GM12878 (cell line): ENCODE data around the gene CD177. TPM values are rescaled to one million over a fixed set of nuclear protein-coding genes. Genes with fewer than 3 reads are reported as not detected.
"Not testable (repeated sequence)": the region's sequence is repeated elsewhere in the genome, so short reads cannot be mapped to it uniquely, and the experiment has no call there.

Experiments used
- ATAC-seq: fragments of 200-7000 bp; cut with Tn5 transposase; 3 replicates; pipeline ENCODE4 v1.9.1; 2020; ENCODE audit warnings: mild to moderate bottlenecking, moderate library complexity
- BruUV-seq: library from RNA; stranded (reverse); fragments of 400-500 nt; replicated peaks from 2 replicates; lab custom pipeline; 2021; lab: Mats Ljungman, UMichigan
- CTCF ChIA-PET: fragments of 300-600 bp; sonication (Branson Sonifier 250); formaldehyde crosslinking; extraction: SDS; loops from one replicate; lab custom pipeline; 2021; ENCODE audit warnings: inconsistent platforms; lab: Yijun Ruan, JAX
- POLR2A ChIA-PET: fragments of 350-600 bp; formaldehyde crosslinking; extraction: SDS; loops from one replicate; lab custom pipeline; 2021; ENCODE audit warnings: inconsistent platforms; lab: Charles Lee
- RAD21 ChIA-PET: fragments of 300-600 bp; sonication (Branson Sonifier 250); formaldehyde crosslinking; loops from one replicate; lab custom pipeline; 2023; ENCODE audit warnings: antibody characterized with exemption; ENCODE audit not compliant: unreplicated experiment; lab: Charles Lee
- SMC1A ChIA-PET: fragments of 300-600 bp; sonication (Branson Sonifier 250); formaldehyde crosslinking; loops from one replicate; lab custom pipeline; 2023; ENCODE audit not compliant: unreplicated experiment, uncharacterized antibody; lab: Charles Lee
- DNase-seq: peaks from one replicate; pipeline ENCODE4 v3.0.0-alpha.2; 2011; ENCODE audit warnings: low read depth, low spot score
- FAIRE-seq: peaks from 3 replicates; lab custom pipeline; 2011; peaks lifted over from hg19 to GRCh38; lab: Jason Lieb, UNC
- H2AFZ ChIP-seq: 2 replicates; pipeline ENCODE4 v1.6.0; 2011; ENCODE audit warnings: low read depth, low read length, control low read depth; ENCODE audit not compliant: control insufficient read depth
- H3K27ac ChIP-seq: 2 replicates; pipeline ENCODE4 v1.5.1; 2011; ENCODE audit warnings: control low read depth; ENCODE audit not compliant: control insufficient read depth, insufficient read depth
- H3K27me3 ChIP-seq, 2 experiments: replicated peaks in 1 of 2; 2 replicates each; pipeline versions ENCODE4 v1.6.0 to v1.6.1; 2011; ENCODE audit warnings: low read length in 1 of 2; ENCODE audit not compliant: control insufficient read depth in 2 of 2, insufficient read depth in 2 of 2
- H3K36me3 ChIP-seq, 2 experiments: 2 replicates each; pipeline ENCODE4 v1.5.1; 2011; ENCODE audit warnings: low read length in 1 of 2; ENCODE audit not compliant: control insufficient read depth in 2 of 2, insufficient read depth in 2 of 2
- H3K4me1 ChIP-seq: 2 replicates; pipeline ENCODE4 v1.6.1; 2011; ENCODE audit warnings: mild to moderate bottlenecking, low read length, moderate library complexity, mixed read lengths; ENCODE audit not compliant: control insufficient read depth, insufficient read depth
- H3K4me2 ChIP-seq: 2 replicates; pipeline ENCODE4 v1.6.0; 2011; ENCODE audit warnings: control low read depth; ENCODE audit not compliant: control insufficient read depth, insufficient read depth
- H3K4me3 ChIP-seq: fragments of 200-600 bp; sonication (generic); 2 replicates; pipeline ENCODE4 v1.5.1; 2016
- H3K79me2 ChIP-seq: 2 replicates; pipeline ENCODE4 v1.6.0; 2011; ENCODE audit warnings: low read length; ENCODE audit not compliant: control insufficient read depth, insufficient read depth
- H3K9ac ChIP-seq: 2 replicates; pipeline ENCODE4 v1.8.0; 2011; ENCODE audit warnings: low read length, control low read depth, mixed read lengths; ENCODE audit not compliant: control insufficient read depth, insufficient read depth
- H3K9me3 ChIP-seq: replicated peaks from 3 replicates; pipeline ENCODE4 v1.5.1; 2011; ENCODE audit warnings: mild to moderate bottlenecking, low read length; ENCODE audit not compliant: control insufficient read depth, insufficient read depth
- H4K20me1 ChIP-seq: 2 replicates; pipeline ENCODE4 v1.6.0; 2011; ENCODE audit not compliant: control insufficient read depth, insufficient read depth
- WGBS: methylation state at CpG from one replicate; pipeline ENCODE4 v1.1.6; 2016; ENCODE audit warnings: low lambda C conversion rate; ENCODE audit not compliant: insufficient replicate concordance, insufficient coverage; ENCODE audit errors: missing lambda C conversion rate; 5-methylcytosine and 5-hydroxymethylcytosine counted together
- in situ Hi-C: fragments of 300-500 bp; cut with MboI; formaldehyde crosslinking; loops from 9 replicates; pipeline ENCODE4 v1.14.3; 2018; ENCODE audit warnings: mixed read lengths
- intact Hi-C: fragments of 100-400 bp; cut with micrococcal nuclease; formaldehyde crosslinking; loops from one replicate; pipeline ENCODE4 v1.14.2; 2022; ENCODE audit not compliant: unreplicated experiment
- polyA plus RNA-seq, 11 experiments: library from polyadenylated mRNA; depleted of rRNA in 4 of 11; unstranded in 6 of 11; stranded (reverse) in 5 of 11; fragments of >200 nt; fragmentation: Nextera tagmentation in 4 of 11; fragmentation: Illumina TruSeq in 1 of 11; extraction: Ambion mirVana in 4 of 11; extraction: Trizol in 1 of 11; gene quantifications; 1 replicate in 1 of 11; 2 replicates in 10 of 11; pipeline versions ENCODE4 v1.2.1 to v1.2.3, GENCODE V29; 2011 to 2016; ENCODE audit warnings: inconsistent platforms in 2 of 11, missing spikeins in 2 of 11, low read depth in 1 of 11
- total RNA-seq, 4 experiments: library from RNA; depleted of rRNA in 3 of 4; stranded (reverse); fragments of >200 nt in 3 of 4; fragmentation: Illumina TruSeq in 1 of 4; extraction: Trizol in 1 of 4; gene quantifications; 2 replicates each; pipeline versions ENCODE4 v1.2.1 to v1.2.3, GENCODE V29; 2013 to 2021

CD177 gene
- total and polyA plus RNA-seq, 10 of the 15 experiments (the other 5 are each of a cell fraction or from before 2014, with no cell fraction given): not detected

DNA sequence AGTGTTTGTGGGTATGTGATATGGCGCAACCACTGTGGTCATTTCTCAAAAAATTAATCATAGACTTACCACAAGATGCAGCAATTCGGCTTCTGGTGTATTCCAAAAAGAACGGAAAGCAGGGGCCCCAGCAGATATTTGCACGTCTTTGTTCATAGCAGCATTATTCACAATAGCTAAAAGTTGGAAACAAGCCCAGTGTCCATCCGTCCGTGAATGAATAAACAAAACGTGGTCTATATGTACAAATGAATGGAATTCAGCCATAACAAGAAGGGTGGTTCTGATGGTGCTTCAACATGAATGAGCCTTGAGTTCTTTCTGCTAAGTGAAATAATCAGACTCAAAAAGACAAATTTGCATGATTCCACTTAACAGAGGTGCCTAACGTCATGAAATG lies 11.4 kb upstream of the CD177 start:
- RAD21 ChIA-PET, intact Hi-C loops, H2AFZ ChIP-seq, DNase-seq, SMC1A ChIA-PET, H3K27me3 ChIP-seq, H3K27ac ChIP-seq, POLR2A ChIA-PET, BruUV-seq, ATAC-seq, H3K4me3 ChIP-seq, H3K36me3 ChIP-seq, H3K9me3 ChIP-seq, H4K20me1 ChIP-seq, FAIRE-seq, H3K9ac ChIP-seq, H3K79me2 ChIP-seq, H3K4me2 ChIP-seq, CTCF ChIA-PET, H3K4me1 ChIP-seq, in situ Hi-C loops: not testable (repeated sequence)
- 12% methylated on average over 8 of the region's 8 CpGs for WGBS

DNA sequence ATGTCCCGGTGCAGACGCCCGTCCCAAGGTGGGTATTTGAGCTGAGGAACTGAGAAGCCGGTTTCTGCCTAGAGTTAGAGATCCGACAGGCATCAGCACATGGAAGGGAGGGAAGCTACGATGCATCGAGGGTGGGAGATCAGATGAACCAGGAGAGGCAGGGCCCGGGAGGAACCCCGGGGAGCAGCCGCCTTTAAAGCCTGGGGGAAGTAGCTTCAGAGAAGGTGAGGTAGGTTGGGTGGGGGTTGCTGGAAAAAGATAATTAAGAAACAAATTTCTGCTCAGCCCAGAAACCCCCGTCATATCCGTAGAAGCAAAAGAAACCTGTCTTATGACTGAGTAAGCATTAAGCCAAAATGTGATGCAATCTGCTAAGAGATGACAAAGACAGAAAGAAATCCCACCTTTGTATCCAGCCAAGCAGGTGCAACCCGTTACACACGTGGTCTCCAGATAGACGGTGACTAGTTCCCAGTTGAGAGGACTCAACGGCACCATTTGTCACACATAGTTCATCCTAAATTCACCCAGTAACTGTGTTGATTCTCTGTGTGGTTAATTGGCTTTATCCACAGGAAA lies 9.1 kb upstream of the CD177 start:
- FAIRE-seq, POLR2A ChIA-PET, H3K36me3 ChIP-seq, H3K4me2 ChIP-seq, ATAC-seq, H3K4me1 ChIP-seq, SMC1A ChIA-PET, H3K27ac ChIP-seq, intact Hi-C loops, H3K9ac ChIP-seq, H2AFZ ChIP-seq, in situ Hi-C loops, H3K4me3 ChIP-seq, H3K27me3 ChIP-seq, DNase-seq, RAD21 ChIA-PET, CTCF ChIA-PET, H3K9me3 ChIP-seq, H4K20me1 ChIP-seq, BruUV-seq, H3K79me2 ChIP-seq: not testable (repeated sequence)
- 50% methylated on average over 16 of the region's 16 CpGs for WGBS

DNA sequence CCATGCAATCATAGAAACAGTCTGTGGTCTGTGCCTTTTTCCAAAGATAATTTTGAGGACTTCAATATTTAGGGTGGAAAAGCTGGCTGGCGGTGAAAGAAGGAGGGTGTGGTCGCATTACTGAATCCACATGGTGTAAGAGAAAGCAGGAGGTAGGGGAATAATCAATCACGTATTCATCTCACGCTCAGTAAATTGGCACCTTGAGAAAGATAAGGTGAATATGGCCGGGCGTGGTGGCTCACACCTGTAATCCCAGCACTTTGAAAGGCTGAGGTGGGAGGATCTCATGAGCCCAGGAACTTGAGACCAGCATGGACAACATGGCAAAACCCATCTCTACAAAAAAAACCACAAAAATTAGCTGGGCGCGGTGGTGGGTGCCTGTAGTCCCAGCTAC lies 3.7 kb upstream of the CD177 start:
- in situ Hi-C loops, H3K9me3 ChIP-seq, intact Hi-C loops, H3K36me3 ChIP-seq, SMC1A ChIA-PET, H3K4me2 ChIP-seq, CTCF ChIA-PET, H4K20me1 ChIP-seq, FAIRE-seq, DNase-seq, ATAC-seq, H3K27ac ChIP-seq, H3K4me3 ChIP-seq, RAD21 ChIA-PET, H2AFZ ChIP-seq, H3K9ac ChIP-seq, H3K4me1 ChIP-seq, H3K27me3 ChIP-seq, BruUV-seq, H3K79me2 ChIP-seq: not testable (repeated sequence)
- 53% methylated on average over 8 of the region's 8 CpGs for WGBS
- POLR2A ChIA-PET: interaction anchor here (0.5 kb wide), 1 partner anchor 57 kb away, joined by 3 read pairs; no protein-coding TSS in a partner anchor
